Measurements from ENCODE around the gene NLGN2. TPM values are rescaled to one million over a fixed set of nuclear protein-coding genes. Genes with fewer than 3 reads are reported as not detected.

The NLGN2 gene
- total RNA-seq, result 8.2 and 10.7 TPM in 2 replicates

DNA sequence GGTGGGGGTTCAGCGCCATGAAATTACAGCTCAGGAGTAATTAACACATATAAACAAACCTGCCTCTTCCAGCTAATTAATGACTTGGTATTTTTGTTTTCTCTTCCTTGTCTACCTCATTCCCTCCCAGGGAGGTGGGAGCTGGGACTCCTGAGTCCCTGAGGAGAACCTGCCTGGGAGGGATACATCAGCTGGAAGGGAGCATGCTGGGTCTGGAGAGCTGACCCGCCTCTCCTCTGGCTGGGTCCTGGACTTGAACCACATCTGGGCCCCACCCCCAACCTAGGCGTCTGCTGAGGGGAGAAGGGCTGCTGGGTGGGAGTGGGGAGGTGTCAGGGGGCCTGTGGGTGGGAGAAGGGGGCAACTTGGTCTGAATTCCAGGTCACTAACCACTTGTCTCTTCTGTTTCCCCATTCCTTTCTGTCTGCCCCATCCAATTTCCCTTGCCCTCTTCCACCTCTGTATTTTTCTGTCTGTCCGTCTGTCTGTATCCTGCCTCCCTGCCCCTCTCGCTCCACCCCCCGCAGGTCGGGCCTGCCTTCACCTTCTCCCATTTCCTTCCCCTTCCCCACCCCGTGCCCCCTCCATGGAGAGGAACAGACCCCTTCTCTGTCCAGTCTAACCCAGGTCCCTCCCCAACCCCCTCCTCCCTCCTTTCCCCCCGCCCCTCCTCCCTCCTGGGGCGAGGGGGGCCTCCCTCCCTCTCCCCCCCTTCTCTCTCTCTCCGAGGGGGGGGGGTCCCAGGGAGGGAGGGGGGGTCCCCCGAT lies at the start of gene NLGN2:
Gene NLGN2, plus strand, starts transcription at position 361 of the 767 bp plus-strand sequence. CDS start 411 bp downstream, outside the sequence.

DNA sequence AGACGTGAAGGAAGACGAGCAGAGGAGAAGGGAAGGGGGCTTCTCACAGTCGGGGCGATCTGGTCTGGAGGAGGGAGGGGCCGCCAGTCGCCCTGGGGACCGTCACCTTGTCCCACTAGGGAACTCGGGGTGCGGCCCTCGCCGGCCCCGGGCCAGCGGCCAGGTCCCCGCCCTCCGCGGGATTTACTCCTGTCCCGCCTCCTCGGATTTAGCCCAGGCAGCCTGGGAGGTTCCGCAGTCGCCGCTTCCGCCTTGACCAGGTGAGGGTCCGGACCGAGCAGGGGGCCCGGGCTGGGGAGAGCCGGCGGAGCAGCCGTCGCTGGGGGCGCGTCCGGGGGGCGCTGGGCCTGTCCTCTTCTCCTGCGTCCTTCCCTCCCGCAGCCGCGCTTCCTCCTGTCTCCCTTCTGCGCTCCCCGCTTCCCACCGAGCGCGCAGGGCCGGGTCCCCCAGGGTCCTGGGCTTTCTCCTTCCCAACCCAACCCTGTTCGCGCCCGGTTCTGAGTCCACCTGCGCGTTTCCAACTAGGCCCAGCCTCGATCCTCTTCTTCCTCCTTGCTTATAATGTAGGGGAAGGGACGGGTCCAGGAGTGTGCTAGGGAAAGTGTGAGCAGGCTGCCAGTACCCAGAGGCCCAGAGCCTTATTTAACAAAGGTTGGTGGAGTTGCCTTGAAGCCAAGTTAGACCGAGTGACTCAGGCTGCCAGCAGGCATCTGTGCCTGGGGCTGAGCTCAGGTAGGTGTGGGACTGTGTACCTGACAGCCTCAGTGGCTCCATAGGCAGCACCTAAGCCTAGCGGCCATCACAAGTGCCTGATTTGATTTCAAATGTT lies 26.6 kb upstream of the NLGN2 start, which contains the start of gene TNK1:
Gene TNK1, plus strand, starts transcription at position 235 of the 829 bp plus-strand sequence. CDS start 1,838 bp downstream, outside the sequence.

DNA sequence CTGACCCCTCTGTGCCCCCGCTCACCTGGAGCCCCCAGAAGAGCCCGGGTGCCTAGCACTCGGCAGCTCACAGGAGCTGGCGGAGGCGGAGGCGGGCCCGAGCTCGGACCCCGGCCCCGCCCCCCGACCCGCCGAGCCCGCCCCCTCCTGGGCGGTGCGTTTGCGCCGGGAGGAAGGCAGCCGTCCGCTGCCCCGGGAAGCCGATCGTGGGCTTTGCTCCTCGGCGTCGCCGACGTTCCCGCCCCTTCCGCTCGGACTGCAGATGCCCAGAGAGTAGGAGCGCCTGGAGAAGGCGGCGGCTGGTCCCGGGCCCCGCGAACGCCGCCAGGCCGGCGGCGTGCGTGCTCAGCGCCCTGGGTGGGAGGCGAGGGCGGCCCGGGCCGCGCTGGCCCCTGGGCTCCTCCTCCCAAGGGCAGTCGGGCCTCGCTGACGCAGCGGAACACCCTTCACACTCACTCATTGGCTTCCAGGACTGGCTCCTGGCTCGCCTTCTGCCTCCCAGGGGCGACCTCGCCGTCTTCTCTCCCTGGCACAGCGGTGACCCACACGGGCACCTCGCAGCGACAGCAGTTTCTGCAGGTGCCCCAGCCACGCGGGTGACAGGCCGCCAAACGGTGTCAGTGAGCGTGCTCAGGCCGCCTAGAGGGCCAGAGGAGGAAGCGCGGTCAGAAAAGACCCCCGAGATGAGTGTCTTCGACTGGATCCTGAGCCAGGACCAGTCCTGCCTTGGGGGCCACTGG lies 13.0 kb upstream of the NLGN2 start, which contains the start of gene PLSCR3:
Gene PLSCR3, minus strand, starts transcription at position 74 of the 740 bp plus-strand sequence. CDS start 415 bp downstream, outside the sequence.

GRCh38 chr17:7403977-7404736 lies 3.5 kb upstream of the NLGN2 start, which contains the start of gene TMEM256:
TSS of gene TMEM256 (minus strand) at chr17:7404097. CDS start at chr17:7404084, 13 bp downstream.

GRCh38 chr17:7419819-7420610 lies 12.4 kb downstream of the NLGN2 start, which contains the start of gene SPEM1:
TSS of gene SPEM1 (plus strand) at chr17:7420324. CDS start at chr17:7420385, 61 bp downstream.

DNA sequence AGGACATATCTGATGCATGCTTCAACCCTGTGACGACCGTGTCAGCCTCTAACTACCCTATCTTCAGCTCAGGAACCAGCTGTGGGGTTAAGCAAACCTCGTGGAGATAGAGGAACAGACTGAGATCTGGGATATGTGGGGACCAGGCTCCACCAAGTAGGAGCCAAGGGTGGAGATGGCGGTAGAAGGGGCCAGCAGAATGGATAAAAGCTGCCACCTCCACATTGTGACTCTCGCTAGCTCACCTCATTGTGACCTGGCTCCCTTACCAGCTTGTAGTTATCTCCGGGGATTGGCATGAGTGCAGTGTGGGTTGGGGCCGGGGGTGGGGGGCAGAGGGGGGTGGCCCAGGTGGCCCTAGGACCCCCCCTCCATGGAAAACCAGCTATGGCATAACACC lies 17.7 kb downstream of the NLGN2 start, which contains the start of gene SPEM2:
Gene SPEM2, plus strand, starts transcription at position 301 of the 400 bp plus-strand sequence. Its CDS starts 73 bp downstream, at position 374.

GRCh38 chr17:7428557-7428956 lies 20.9 kb downstream of the NLGN2 start, which contains the start of gene SPEM3:
TSS of gene SPEM3 (plus strand) at chr17:7428857. CDS start at chr17:7428903, 46 bp downstream.

DNA sequence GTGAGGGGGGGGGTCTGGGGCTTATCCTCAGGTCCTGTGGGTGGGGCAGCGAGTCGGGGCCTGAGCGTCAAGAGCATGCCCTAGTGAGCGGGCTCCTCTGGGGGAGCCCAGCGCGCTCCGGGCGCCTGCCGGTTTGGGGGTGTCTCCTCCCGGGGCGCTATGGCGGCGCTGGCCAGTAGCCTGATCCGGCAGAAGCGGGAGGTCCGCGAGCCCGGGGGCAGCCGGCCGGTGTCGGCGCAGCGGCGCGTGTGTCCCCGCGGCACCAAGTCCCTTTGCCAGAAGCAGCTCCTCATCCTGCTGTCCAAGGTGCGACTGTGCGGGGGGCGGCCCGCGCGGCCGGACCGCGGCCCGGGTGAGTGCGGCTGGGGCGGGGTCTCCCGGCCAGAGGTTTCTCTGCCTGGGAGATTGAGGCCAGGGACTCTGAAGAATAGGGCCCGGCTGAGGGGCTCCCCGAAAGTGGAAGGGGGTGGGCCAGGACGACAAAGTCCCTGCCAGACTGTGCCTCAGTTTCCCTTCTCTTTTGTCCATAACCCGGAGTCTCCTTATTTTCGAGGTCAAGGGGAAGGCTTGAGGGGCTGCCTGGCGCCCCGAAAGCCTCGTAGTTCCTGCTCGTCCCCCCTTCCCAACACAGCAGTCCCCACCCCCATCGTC lies 31.9 kb downstream of the NLGN2 start, which contains the start of gene FGF11:
Gene FGF11, plus strand, starts transcription at position 51 of the 651 bp plus-strand sequence. Its CDS starts 109 bp downstream, at position 160.

GRCh38 chr17:7444682-7445618 lies 37.3 kb downstream of the NLGN2 start, which contains the start of gene CHRNB1:
TSS of gene CHRNB1 (plus strand) at chr17:7445061. CDS start at chr17:7445128, 67 bp downstream.

Other genes starting within 250 kb of the NLGN2 start
- 1.3 and 1.4 TPM in 2 replicates for gene ASGR1, start 228.5 kb upstream of the NLGN2 start, total RNA-seq
- gene DLG4, start 188.0 kb upstream of the NLGN2 start, total RNA-seq, result 15.9 and 19.2 TPM in 2 replicates
- gene ACADVL, start 187.9 kb upstream of the NLGN2 start, total RNA-seq, result 162 and 238 TPM in 2 replicates
- gene DVL2, start 173.3 kb upstream of the NLGN2 start, total RNA-seq, result 95.3 and 99.5 TPM in 2 replicates
- gene PHF23, start 168.4 kb upstream of the NLGN2 start, total RNA-seq, result 42.5 and 45.5 TPM in 2 replicates
- 74.6 and 149 TPM in 2 replicates for gene GABARAP, start 165.4 kb upstream of the NLGN2 start, total RNA-seq
- 25.7 and 27.9 TPM in 2 replicates for gene CTDNEP1, start 156.1 kb upstream of the NLGN2 start, total RNA-seq
- 33.0 and 35.5 TPM in 2 replicates for gene ELP5, start 155.6 kb upstream of the NLGN2 start, total RNA-seq
- 2.1 and 4.5 TPM in 2 replicates for gene CLDN7, start 145.4 kb upstream of the NLGN2 start, total RNA-seq
- under 0.01 TPM in 2 replicates for gene SLC2A4, start 126.1 kb upstream of the NLGN2 start, total RNA-seq
- under 0.01 TPM in 2 replicates for gene YBX2, start 113.2 kb upstream of the NLGN2 start, total RNA-seq
- gene EIF5A, start 100.2 kb upstream of the NLGN2 start, total RNA-seq, result 450 and 1,318 TPM in 2 replicates
- 34.6 and 43.2 TPM in 2 replicates for gene GPS2, start 92.5 kb upstream of the NLGN2 start, total RNA-seq
- gene NEURL4, start 78.5 kb upstream of the NLGN2 start, total RNA-seq, result 24.0 and 32.6 TPM in 2 replicates
- 2.4 and 5.7 TPM in 2 replicates for gene ACAP1, start 71.3 kb upstream of the NLGN2 start, total RNA-seq
- gene KCTD11, start 55.7 kb upstream of the NLGN2 start, total RNA-seq, result 6.5 and 9.4 TPM in 2 replicates
- not detected in 2 replicates for gene TMEM95, start 52.7 kb upstream of the NLGN2 start, total RNA-seq
- gene TNK1, start 26.8 kb upstream of the NLGN2 start, total RNA-seq, result under 0.01 and 0.66 TPM in 2 replicates
- 11.4 and 20.5 TPM in 2 replicates for gene PLSCR3, start 13.3 kb upstream of the NLGN2 start, total RNA-seq
- 69.7 and 102 TPM in 2 replicates for gene TMEM256, start 3.7 kb upstream of the NLGN2 start, total RNA-seq
- gene SPEM1, start 12.5 kb downstream of the NLGN2 start, total RNA-seq, result not detected in 2 replicates
- not detected in 2 replicates for gene SPEM2, start 17.8 kb downstream of the NLGN2 start, total RNA-seq
- gene SPEM3, start 21.0 kb downstream of the NLGN2 start, total RNA-seq, result not detected in 2 replicates
- gene TMEM102, start 27.6 kb downstream of the NLGN2 start, total RNA-seq, result 1.2 and 2.2 TPM in 2 replicates
- 0.77 and 1.7 TPM in 2 replicates for gene FGF11, start 31.7 kb downstream of the NLGN2 start, total RNA-seq
- 3.4 and 6.6 TPM in 2 replicates for gene CHRNB1, start 37.2 kb downstream of the NLGN2 start, total RNA-seq
- gene ZBTB4, start 71.8 kb downstream of the NLGN2 start, total RNA-seq, result 14.8 and 24.1 TPM in 2 replicates
- not detected in 2 replicates for gene SLC35G6, start 73.6 kb downstream of the NLGN2 start, total RNA-seq
- 90.6 and 114 TPM in 2 replicates for gene POLR2A, start 76.5 kb downstream of the NLGN2 start, total RNA-seq
- gene TNFSF12, start 141.2 kb downstream of the NLGN2 start, total RNA-seq, result 6.1 and 10.0 TPM in 2 replicates
- 0.44 and 0.75 TPM in 2 replicates for gene TNFSF13, start 150.9 kb downstream of the NLGN2 start, total RNA-seq
- gene SENP3, start 154.1 kb downstream of the NLGN2 start, total RNA-seq, result 73.1 and 83.8 TPM in 2 replicates
- 12.8 and 16.2 TPM in 2 replicates for gene CD68, start 171.8 kb downstream of the NLGN2 start, total RNA-seq
- 77.5 and 140 TPM in 2 replicates for gene MPDU1, start 176.0 kb downstream of the NLGN2 start, total RNA-seq
- 0.12 and 0.33 TPM in 2 replicates for gene SOX15, start 182.2 kb downstream of the NLGN2 start, total RNA-seq
- gene FXR2, start 207.1 kb downstream of the NLGN2 start, total RNA-seq, result 62.0 and 65.4 TPM in 2 replicates
- 30.0 and 43.9 TPM in 2 replicates for gene SAT2, start 220.0 kb downstream of the NLGN2 start, total RNA-seq
- gene SHBG, start 222.3 kb downstream of the NLGN2 start, total RNA-seq, result 0.11 and 0.37 TPM in 2 replicates
- gene ATP1B2, start 243.1 kb downstream of the NLGN2 start, total RNA-seq, result not detected in 2 replicates

Measured in uterine smooth muscle cell (primary cell).